Measurements from ENCODE around the gene JOSD2.

GRCh38 chr19:50556282-50557008, 45.5 kb upstream of the JOSD2 start:
- TF ChIP-seq, protein P1, sequence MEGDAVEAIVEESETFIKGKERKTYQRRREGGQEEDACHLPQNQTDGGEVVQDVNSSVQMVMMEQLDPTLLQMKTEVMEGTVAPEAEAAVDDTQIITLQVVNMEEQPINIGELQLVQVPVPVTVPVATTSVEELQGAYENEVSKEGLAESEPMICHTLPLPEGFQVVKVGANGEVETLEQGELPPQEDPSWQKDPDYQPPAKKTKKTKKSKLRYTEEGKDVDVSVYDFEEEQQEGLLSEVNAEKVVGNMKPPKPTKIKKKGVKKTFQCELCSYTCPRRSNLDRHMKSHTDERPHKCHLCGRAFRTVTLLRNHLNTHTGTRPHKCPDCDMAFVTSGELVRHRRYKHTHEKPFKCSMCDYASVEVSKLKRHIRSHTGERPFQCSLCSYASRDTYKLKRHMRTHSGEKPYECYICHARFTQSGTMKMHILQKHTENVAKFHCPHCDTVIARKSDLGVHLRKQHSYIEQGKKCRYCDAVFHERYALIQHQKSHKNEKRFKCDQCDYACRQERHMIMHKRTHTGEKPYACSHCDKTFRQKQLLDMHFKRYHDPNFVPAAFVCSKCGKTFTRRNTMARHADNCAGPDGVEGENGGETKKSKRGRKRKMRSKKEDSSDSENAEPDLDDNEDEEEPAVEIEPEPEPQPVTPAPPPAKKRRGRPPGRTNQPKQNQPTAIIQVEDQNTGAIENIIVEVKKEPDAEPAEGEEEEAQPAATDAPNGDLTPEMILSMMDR (IDR thresholded peaks at IDR 0.05) = peak; percentile 51 to 82 (median 76)
- TF ChIP-seq POLR2A (IDR thresholded peaks at IDR 0.05) (no peak), POLR2AphosphoS5 (IDR thresholded peaks at IDR 0.05) (no peak)

Data from transverse colon (tissue), 4 donors.